MCF 10A (cell line): ENCODE results near the gene HOXD10. TPM values are rescaled to one million over a fixed set of nuclear protein-coding genes. Genes with fewer than 3 reads are reported as not detected.

Experiments used
- BruUV-seq: library from RNA; stranded (reverse); fragments of 400-500 nt; replicated peaks from 2 replicates; lab custom pipeline; 2021; lab: Mats Ljungman, UMichigan
- CTCF ChIA-PET: fragments of 300-600 bp; sonication (Branson Sonifier 250); formaldehyde crosslinking; extraction: SDS; loops from one replicate; lab custom pipeline; 2021; ENCODE audit warnings: antibody characterized with exemption, inconsistent platforms; lab: Yijun Ruan, JAX
- POLR2A ChIA-PET: fragments of 300-600, 350-650 bp; sonication (Branson Sonifier 250); formaldehyde crosslinking; extraction: SDS; loops from one replicate; lab custom pipeline; 2020; ENCODE audit warnings: antibody characterized with exemption, inconsistent platforms; lab: Yijun Ruan, JAX
- DNase-seq: peaks from one replicate; pipeline ENCODE4 v3.0.0-alpha.2; 2018; ENCODE audit not compliant: unreplicated experiment
- H3K27ac Mint-ChIP-seq: one replicate; pipeline ENCODE4 v1.8.0; 2022; ENCODE audit warnings: mild to moderate bottlenecking, low read depth, mixed read lengths; ENCODE audit not compliant: unreplicated experiment
- H3K27me3 Mint-ChIP-seq: one replicate; pipeline ENCODE4 v1.8.0; 2022; ENCODE audit warnings: mixed read lengths; ENCODE audit not compliant: insufficient read depth, unreplicated experiment
- H3K36me3 Mint-ChIP-seq: one replicate; pipeline ENCODE4 v1.8.0; 2022; ENCODE audit warnings: mild to moderate bottlenecking, moderate library complexity, mixed read lengths; ENCODE audit not compliant: insufficient read depth, unreplicated experiment
- H3K4me1 Mint-ChIP-seq: one replicate; pipeline ENCODE4 v1.8.0; 2022; ENCODE audit warnings: mixed read lengths; ENCODE audit not compliant: insufficient read depth, unreplicated experiment
- H3K4me3 Mint-ChIP-seq: one replicate; pipeline ENCODE4 v1.8.0; 2022; ENCODE audit warnings: mild to moderate bottlenecking, moderate library complexity, mixed read lengths; ENCODE audit not compliant: unreplicated experiment
- H3K9me3 Mint-ChIP-seq: one replicate; pipeline ENCODE4 v1.8.0; 2022; ENCODE audit warnings: mixed read lengths; ENCODE audit not compliant: unreplicated experiment
- CTCF ChIP-seq: fragments of 200-600 bp; IDR thresholded peaks from one replicate; pipeline ENCODE4 v1.8.0; 2022; ENCODE audit warnings: antibody characterized with exemption, mild to moderate bottlenecking; ENCODE audit not compliant: unreplicated experiment
- intact Hi-C: fragments of 100-400 bp; cut with micrococcal nuclease; formaldehyde crosslinking; loops from 2 replicates; pipeline ENCODE4 v1.14.1; 2022
- total RNA-seq: library from RNA; stranded (reverse); gene quantifications from 2 replicates; pipeline ENCODE4 v1.2.3, GENCODE V29; 2022

Gene HOXD10
- total RNA-seq, 1 experiment from 2014 or later = not detected

DNA sequence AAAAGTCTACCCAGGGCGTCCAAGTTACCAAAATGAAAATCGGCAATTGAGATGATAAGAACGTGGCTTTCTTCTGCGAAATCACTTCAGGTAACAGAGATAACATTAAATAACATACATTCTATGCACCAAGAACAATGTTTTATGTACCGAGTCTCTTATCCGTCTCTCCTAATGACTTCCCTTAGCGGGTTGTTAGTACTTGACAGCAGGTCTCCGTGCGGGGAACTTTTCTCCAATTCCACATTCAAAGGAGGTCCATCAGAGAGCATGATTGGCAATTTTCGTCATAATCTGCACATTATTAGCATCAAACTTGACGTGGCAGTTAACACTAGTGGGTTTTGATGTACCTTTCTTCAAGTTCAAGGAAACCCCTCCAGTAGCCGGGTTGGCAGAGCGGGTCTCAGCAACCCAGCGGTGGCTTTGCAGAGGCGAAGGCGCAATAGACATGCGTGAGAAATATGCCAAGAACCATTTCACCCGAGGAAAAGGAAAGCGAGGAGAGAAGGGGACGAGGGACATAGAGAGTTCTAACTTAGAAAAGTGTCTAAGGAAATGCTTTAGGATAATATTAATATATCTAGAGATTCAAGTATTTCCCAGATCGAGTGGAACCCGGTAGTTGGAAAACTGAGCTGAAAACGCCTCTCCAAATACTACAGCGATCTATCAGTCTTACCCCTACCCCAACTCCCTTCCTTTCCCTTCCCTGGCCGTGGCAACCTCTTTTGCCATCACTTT lies 37.9 kb upstream of the HOXD10 start:
- no peak for DNase-seq
- Mint-ChIP-seq H3K4me3 (no peak overlapping the region), H3K27me3 (peaks cover 64% of the 10 kb centered on the region), H3K4me1 (no peaks in the 10 kb centered on the region), H3K36me3 (no peaks in the 10 kb centered on the region), H3K9me3 (peaks cover 10% of the 10 kb centered on the region), H3K27ac (no peak overlapping the region)
- CTCF ChIA-PET = interaction anchor here (0.7 to 2.3 kb wide), 4 partner anchors 15 to 1082 kb away, joined by 3 to 11 read pairs (median 4); no protein-coding TSS in a partner anchor
- BruUV-seq = no TSS peak
- intact Hi-C loops = no loop called here
- POLR2A ChIA-PET = no interaction called here
- TF ChIP-seq CTCF = no peak

- CTCF ChIA-PET = interaction anchor here (0.7 to 2.3 kb wide), 6 partner anchors 13 to 1309 kb away, joined by 3 to 11 read pairs (median 3); no protein-coding TSS in a partner anchor
- H3K4me3 Mint-ChIP-seq = peak overlapping the region; percentile 18
- peaks cover 13% of the 10 kb centered on the region for H3K9me3 Mint-ChIP-seq
- H3K4me1 Mint-ChIP-seq = no peaks in the 10 kb centered on the region
- POLR2A ChIA-PET = no interaction called here
- DNase-seq = no peak
- no peaks in the 10 kb centered on the region for H3K36me3 Mint-ChIP-seq
- H3K27me3 Mint-ChIP-seq = peaks cover 64% of the 10 kb centered on the region
- no peak overlapping the region for H3K27ac Mint-ChIP-seq
- intact Hi-C loops = no loop called here
- BruUV-seq = no TSS peak
- TF ChIP-seq CTCF = no peak
Observed at GRCh38 chr2:176079285-176079830, 37.2 kb upstream of the HOXD10 start.

DNA sequence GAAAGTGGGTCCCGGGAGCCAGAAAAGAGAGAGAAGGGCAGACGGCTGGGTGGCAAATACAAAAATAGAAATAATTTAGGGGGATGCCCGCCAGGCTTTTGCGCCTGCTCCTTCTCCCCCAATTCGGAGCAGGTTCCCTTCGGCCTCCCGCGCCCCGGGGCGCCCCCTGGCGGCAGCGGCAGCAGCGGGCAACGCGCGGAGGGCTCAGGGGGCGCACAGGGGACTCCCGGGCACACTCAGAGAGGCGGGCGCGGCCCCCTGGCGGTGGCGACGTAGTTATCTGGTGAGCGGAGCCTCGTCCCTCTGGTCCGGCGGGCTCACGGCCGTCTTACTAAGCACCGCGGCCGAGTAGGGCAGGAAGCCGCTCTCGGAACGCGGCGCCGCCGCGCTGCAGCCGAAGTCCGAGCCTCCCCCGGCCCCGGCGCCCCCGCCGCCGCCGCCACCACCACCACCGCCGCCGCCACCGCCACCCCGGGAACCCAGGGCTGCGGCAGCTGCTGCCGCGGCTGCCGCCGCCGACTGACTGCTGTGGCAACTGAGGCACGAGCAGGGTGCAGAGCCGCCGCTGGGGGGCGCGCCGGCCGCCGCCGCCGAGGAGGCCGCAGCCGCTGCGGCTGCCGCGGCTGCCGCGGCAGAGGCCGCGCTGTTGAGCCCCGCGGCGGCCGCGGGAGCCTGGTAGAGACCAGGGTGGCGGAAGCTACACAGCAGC lies 36.6 kb upstream of the HOXD10 start:
- BruUV-seq = no TSS peak
- H3K4me1 Mint-ChIP-seq = no peaks in the 10 kb centered on the region
- H3K4me3 Mint-ChIP-seq = no peak overlapping the region
- CTCF ChIA-PET = interaction anchor here (0.7 to 2.3 kb wide), 8 partner anchors 12 to 1309 kb away, joined by 3 to 11 read pairs (median 3); no protein-coding TSS in a partner anchor
- peaks cover 64% of the 10 kb centered on the region for H3K27me3 Mint-ChIP-seq
- POLR2A ChIA-PET = no interaction called here
- intact Hi-C loops = loop anchor here (10.0 kb wide), 1 partner anchor 115 kb away; no protein-coding TSS in a partner anchor
- peaks cover 13% of the 10 kb centered on the region for H3K9me3 Mint-ChIP-seq
- H3K36me3 Mint-ChIP-seq = no peaks in the 10 kb centered on the region
- no peak overlapping the region for H3K27ac Mint-ChIP-seq
- DNase-seq = no peak
- peak; percentile 30 for TF ChIP-seq CTCF
